ENCODE data around the gene ZBTB18.

ZBTB18 gene

GRCh38 chr1:244080343-244080929 is 29.4 kb downstream of the ZBTB18 start:
- Histone ChIP-seq H3K36me3 (ENCODE audit: insufficient read depth, low read length) (no peaks in the 10 kb centered on the region), H3K9ac (ENCODE audit: low read depth, low read length) (no peak overlapping the region), H3K4me1 (ENCODE audit: insufficient read depth, low read length) (peaks cover 6% of the 10 kb centered on the region), H3K9me3 (ENCODE audit: control insufficient read depth, insufficient read depth, low read length) (no peaks in the 10 kb centered on the region)

GRCh38 chr1:244082969-244083368 is 31.9 kb downstream of the ZBTB18 start:
- Histone ChIP-seq H3K36me3 (ENCODE audit: insufficient read depth, low read length) (no peaks in the 10 kb centered on the region), H3K9me3 (ENCODE audit: control insufficient read depth, insufficient read depth, low read length) (no peaks in the 10 kb centered on the region), H3K9ac (ENCODE audit: low read depth, low read length) (no peak overlapping the region), H3K4me1 (ENCODE audit: insufficient read depth, low read length) (no peaks in the 10 kb centered on the region)

GRCh38 chr1:244083383-244083943 is 32.4 kb downstream of the ZBTB18 start:
- no peaks in the 10 kb centered on the region for H3K36me3 ChIP-seq (ENCODE audit: insufficient read depth, low read length)

GRCh38 chr1:244084763-244085162 is 33.7 kb downstream of the ZBTB18 start:
- no peaks in the 10 kb centered on the region for H3K4me1 ChIP-seq (ENCODE audit: insufficient read depth, low read length)
- no peaks in the 10 kb centered on the region for H3K9me3 ChIP-seq (ENCODE audit: control insufficient read depth, insufficient read depth, low read length)
- H3K36me3 ChIP-seq (ENCODE audit: insufficient read depth, low read length): no peaks in the 10 kb centered on the region

More at GRCh38 chr1:244083383-244083943, 32.4 kb downstream of the ZBTB18 start:
- Histone ChIP-seq H3K9ac (ENCODE audit: low read depth, low read length) (no peak overlapping the region), H3K4me1 (ENCODE audit: insufficient read depth, low read length) (no peaks in the 10 kb centered on the region), H3K9me3 (ENCODE audit: control insufficient read depth, insufficient read depth, low read length) (no peaks in the 10 kb centered on the region)

GRCh38 chr1:244085891-244086290 is 34.8 kb downstream of the ZBTB18 start:
- no peaks in the 10 kb centered on the region for H3K4me1 ChIP-seq (ENCODE audit: insufficient read depth, low read length)
- H3K36me3 ChIP-seq (ENCODE audit: insufficient read depth, low read length): no peaks in the 10 kb centered on the region
- H3K9me3 ChIP-seq (ENCODE audit: control insufficient read depth, insufficient read depth, low read length): no peaks in the 10 kb centered on the region
- H3K9ac ChIP-seq (ENCODE audit: low read depth, low read length): no peak overlapping the region

More at GRCh38 chr1:244084763-244085162, 33.7 kb downstream of the ZBTB18 start:
- no peak overlapping the region for H3K9ac ChIP-seq (ENCODE audit: low read depth, low read length)

- Histone ChIP-seq H3K9me3 (ENCODE audit: control insufficient read depth, insufficient read depth, low read length) (no peaks in the 10 kb centered on the region), H3K36me3 (ENCODE audit: insufficient read depth, low read length) (no peaks in the 10 kb centered on the region), H3K4me1 (ENCODE audit: insufficient read depth, low read length) (no peaks in the 10 kb centered on the region), H3K9ac (ENCODE audit: low read depth, low read length) (no peak overlapping the region)
These were observed 36.0 kb downstream of the ZBTB18 start for GRCh38 chr1:244087021-244087560.

- Histone ChIP-seq H3K36me3 (ENCODE audit: insufficient read depth, low read length) (no peaks in the 10 kb centered on the region), H3K4me1 (ENCODE audit: insufficient read depth, low read length) (no peaks in the 10 kb centered on the region), H3K9ac (ENCODE audit: low read depth, low read length) (no peak overlapping the region), H3K9me3 (ENCODE audit: control insufficient read depth, insufficient read depth, low read length) (no peaks in the 10 kb centered on the region)
These were observed 36.5 kb downstream of the ZBTB18 start for GRCh38 chr1:244087611-244088010.

- Histone ChIP-seq H3K36me3 (ENCODE audit: insufficient read depth, low read length) (no peaks in the 10 kb centered on the region), H3K9ac (ENCODE audit: low read depth, low read length) (no peak overlapping the region), H3K9me3 (ENCODE audit: control insufficient read depth, insufficient read depth, low read length) (no peaks in the 10 kb centered on the region), H3K4me1 (ENCODE audit: insufficient read depth, low read length) (no peaks in the 10 kb centered on the region)
These were observed 37.1 kb downstream of the ZBTB18 start for GRCh38 chr1:244088161-244088560.

- Histone ChIP-seq H3K36me3 (ENCODE audit: insufficient read depth, low read length) (no peaks in the 10 kb centered on the region), H3K9ac (ENCODE audit: low read depth, low read length) (no peak overlapping the region), H3K4me1 (ENCODE audit: insufficient read depth, low read length) (no peaks in the 10 kb centered on the region), H3K9me3 (ENCODE audit: control insufficient read depth, insufficient read depth, low read length) (no peaks in the 10 kb centered on the region)
These were observed 38.5 kb downstream of the ZBTB18 start for GRCh38 chr1:244089561-244089960.

- no peaks in the 10 kb centered on the region for H3K9me3 ChIP-seq (ENCODE audit: control insufficient read depth, insufficient read depth, low read length)
- H3K9ac ChIP-seq (ENCODE audit: low read depth, low read length): no peak overlapping the region
- no peaks in the 10 kb centered on the region for H3K36me3 ChIP-seq (ENCODE audit: insufficient read depth, low read length)
- no peaks in the 10 kb centered on the region for H3K4me1 ChIP-seq (ENCODE audit: insufficient read depth, low read length)
These were observed 39.6 kb downstream of the ZBTB18 start for GRCh38 chr1:244090645-244091044.

- no peak overlapping the region for H3K9ac ChIP-seq (ENCODE audit: low read depth, low read length)
- no peaks in the 10 kb centered on the region for H3K9me3 ChIP-seq (ENCODE audit: control insufficient read depth, insufficient read depth, low read length)
- no peaks in the 10 kb centered on the region for H3K36me3 ChIP-seq (ENCODE audit: insufficient read depth, low read length)
- H3K4me1 ChIP-seq (ENCODE audit: insufficient read depth, low read length): no peaks in the 10 kb centered on the region
These were observed 41.3 kb downstream of the ZBTB18 start for GRCh38 chr1:244092293-244092963.

GRCh38 chr1:244092964-244093638 is 42.0 kb downstream of the ZBTB18 start:
- Histone ChIP-seq H3K9ac (ENCODE audit: low read depth, low read length) (no peak overlapping the region), H3K36me3 (ENCODE audit: insufficient read depth, low read length) (no peaks in the 10 kb centered on the region), H3K9me3 (ENCODE audit: control insufficient read depth, insufficient read depth, low read length) (no peaks in the 10 kb centered on the region), H3K4me1 (ENCODE audit: insufficient read depth, low read length) (no peaks in the 10 kb centered on the region)

- no peak overlapping the region for H3K9ac ChIP-seq (ENCODE audit: low read depth, low read length)
- H3K4me1 ChIP-seq (ENCODE audit: insufficient read depth, low read length): no peaks in the 10 kb centered on the region
- no peaks in the 10 kb centered on the region for H3K9me3 ChIP-seq (ENCODE audit: control insufficient read depth, insufficient read depth, low read length)
- H3K36me3 ChIP-seq (ENCODE audit: insufficient read depth, low read length): no peaks in the 10 kb centered on the region
These were observed 43.9 kb downstream of the ZBTB18 start for GRCh38 chr1:244094880-244095528.

GRCh38 chr1:244095529-244095911 is 44.4 kb downstream of the ZBTB18 start:
- no peaks in the 10 kb centered on the region for H3K4me1 ChIP-seq (ENCODE audit: insufficient read depth, low read length)
- no peaks in the 10 kb centered on the region for H3K9me3 ChIP-seq (ENCODE audit: control insufficient read depth, insufficient read depth, low read length)
- no peak overlapping the region for H3K9ac ChIP-seq (ENCODE audit: low read depth, low read length)
- H3K36me3 ChIP-seq (ENCODE audit: insufficient read depth, low read length): no peaks in the 10 kb centered on the region

Data from ES-I3 (cell line).